OCI-LY7 (cell line): ENCODE results near the gene KRTAP1-1. TPM values are rescaled to one million over a fixed set of nuclear protein-coding genes. Genes with fewer than 3 reads are reported as not detected.
"Not testable (repeated sequence)": the region's sequence is repeated elsewhere in the genome, so short reads cannot be mapped to it uniquely, and the experiment has no call there.

Source experiments
- BruUV-seq: library from RNA; stranded (reverse); fragments of 400-500 nt; replicated peaks from 2 replicates; lab custom pipeline; 2021; lab: Mats Ljungman, UMichigan
- CTCF ChIA-PET: fragments of 300-600 bp; sonication (Branson Sonifier 250); formaldehyde crosslinking; loops from one replicate; lab custom pipeline; 2022; ENCODE audit warnings: antibody characterized with exemption; ENCODE audit not compliant: unreplicated experiment; lab: Charles Lee
- POLR2A ChIA-PET: fragments of 300-600 bp; sonication (Branson Sonifier 250); formaldehyde crosslinking; loops from one replicate; lab custom pipeline; 2022; ENCODE audit warnings: antibody characterized with exemption; lab: Charles Lee
- DNase-seq: peaks from one replicate; pipeline ENCODE4 v3.0.0-alpha.2; 2015; ENCODE audit warnings: low spot score
- H2AFZ ChIP-seq: fragments of 200-600 bp; sonication (generic), shearing (Covaris generic); 2 replicates; pipeline ENCODE4 v1.6.1; 2014; ENCODE audit warnings: mild to moderate bottlenecking, antibody characterized with exemption, low read length, moderate library complexity
- H3K27ac ChIP-seq: fragments of 200-600 bp; sonication (generic); 2 replicates; pipeline ENCODE4 v1.5.1; 2014; ENCODE audit warnings: mixed run types, low read depth, mild to moderate bottlenecking, moderate library complexity, low read length, inconsistent platforms; ENCODE audit not compliant: poor library complexity, severe bottlenecking
- H3K36me3 ChIP-seq: fragments of 200-600 bp; sonication (generic); 2 replicates; pipeline ENCODE4 v1.6.1; 2014; ENCODE audit warnings: mild to moderate bottlenecking, antibody characterized with exemption, low read length, moderate library complexity, mixed read lengths; ENCODE audit not compliant: insufficient read depth
- H3K4me1 ChIP-seq: fragments of 200-600 bp; sonication (generic); 2 replicates; pipeline ENCODE4 v1.5.1; 2014; ENCODE audit warnings: mild to moderate bottlenecking, low read length; ENCODE audit not compliant: insufficient read depth, poor library complexity, severe bottlenecking
- H3K4me2 ChIP-seq: fragments of 200-600 bp; sonication (generic); 2 replicates; pipeline ENCODE4 v1.6.1; 2014; ENCODE audit warnings: mild to moderate bottlenecking, low read length
- H3K4me3 ChIP-seq: fragments of 200-600 bp; sonication (generic); 2 replicates; pipeline ENCODE4 v1.5.1; 2014; ENCODE audit warnings: mild to moderate bottlenecking, low read depth, low read length; ENCODE audit not compliant: poor library complexity, severe bottlenecking
- H3K79me2 ChIP-seq: fragments of 200-600 bp; sonication (generic); 2 replicates; pipeline ENCODE4 v1.6.1; 2016; ENCODE audit warnings: low read depth, mild to moderate bottlenecking, low read length, moderate library complexity, mixed read lengths; ENCODE audit not compliant: insufficient read depth
- H3K9me2 ChIP-seq: fragments of 200-600 bp; sonication (generic); 2 replicates; pipeline ENCODE4 v1.6.1; 2016; ENCODE audit warnings: mild to moderate bottlenecking, low read length, mixed read lengths; ENCODE audit not compliant: insufficient read depth
- H3K9me3 ChIP-seq: fragments of 200-600 bp; sonication (generic); 2 replicates; pipeline ENCODE4 v1.6.1; 2014; ENCODE audit warnings: mild to moderate bottlenecking, mixed run types, low read length, mixed read lengths
- H4K20me1 ChIP-seq: fragments of 200-600 bp; sonication (generic); 2 replicates; pipeline ENCODE4 v1.6.1; 2014; ENCODE audit warnings: mild to moderate bottlenecking, antibody characterized with exemption, low read length, moderate library complexity, mixed read lengths; ENCODE audit not compliant: insufficient read depth
- EZH2phosphoT487 ChIP-seq: fragments of 200-600 bp; sonication (generic); IDR thresholded peaks from 2 replicates; pipeline ENCODE4 v1.6.1; 2018; ENCODE audit warnings: low read depth, borderline replicate concordance, mild to moderate bottlenecking, mixed run types, antibody characterized with exemption, low read length, moderate library complexity, mixed read lengths
- intact Hi-C: fragments of 100-400 bp; cut with micrococcal nuclease; formaldehyde crosslinking; loops from one replicate; pipeline ENCODE4 v1.10.0; 2022; ENCODE audit not compliant: unreplicated experiment
- total RNA-seq, 2 experiments: library from RNA; depleted of rRNA in 1 of 2; stranded (reverse); fragments of >200 nt in 1 of 2; shearing (Covaris generic) in 1 of 2; gene quantifications; 2 replicates each; pipeline ENCODE4 v1.2.3, GENCODE V29; 2014 to 2022
- TF ChIP-seq, protein P1 (sequence below): fragments of 200-600 bp; sonication (generic); conservative IDR thresholded peaks from 2 replicates; pipeline ENCODE4 v1.5.1; 2014; ENCODE audit warnings: mild to moderate bottlenecking, antibody characterized with exemption, low read length, moderate library complexity, mixed read lengths

KRTAP1-1 gene
- total RNA-seq, 2 experiments from 2014 or later, result not detected

- TF ChIP-seq, protein P1, sequence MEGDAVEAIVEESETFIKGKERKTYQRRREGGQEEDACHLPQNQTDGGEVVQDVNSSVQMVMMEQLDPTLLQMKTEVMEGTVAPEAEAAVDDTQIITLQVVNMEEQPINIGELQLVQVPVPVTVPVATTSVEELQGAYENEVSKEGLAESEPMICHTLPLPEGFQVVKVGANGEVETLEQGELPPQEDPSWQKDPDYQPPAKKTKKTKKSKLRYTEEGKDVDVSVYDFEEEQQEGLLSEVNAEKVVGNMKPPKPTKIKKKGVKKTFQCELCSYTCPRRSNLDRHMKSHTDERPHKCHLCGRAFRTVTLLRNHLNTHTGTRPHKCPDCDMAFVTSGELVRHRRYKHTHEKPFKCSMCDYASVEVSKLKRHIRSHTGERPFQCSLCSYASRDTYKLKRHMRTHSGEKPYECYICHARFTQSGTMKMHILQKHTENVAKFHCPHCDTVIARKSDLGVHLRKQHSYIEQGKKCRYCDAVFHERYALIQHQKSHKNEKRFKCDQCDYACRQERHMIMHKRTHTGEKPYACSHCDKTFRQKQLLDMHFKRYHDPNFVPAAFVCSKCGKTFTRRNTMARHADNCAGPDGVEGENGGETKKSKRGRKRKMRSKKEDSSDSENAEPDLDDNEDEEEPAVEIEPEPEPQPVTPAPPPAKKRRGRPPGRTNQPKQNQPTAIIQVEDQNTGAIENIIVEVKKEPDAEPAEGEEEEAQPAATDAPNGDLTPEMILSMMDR, result no peak
- TF ChIP-seq EZH2phosphoT487, result no peak
- Histone ChIP-seq H3K36me3 (no peaks in the 10 kb centered on the region), H3K4me2 (no peak overlapping the region), H3K79me2 (no peaks in the 10 kb centered on the region), H3K27ac (no peak overlapping the region), H3K4me3 (no peak overlapping the region), H3K9me2 (no peaks in the 10 kb centered on the region), H3K4me1 (no peaks in the 10 kb centered on the region), H4K20me1 (no peaks in the 10 kb centered on the region), H2AFZ (no peak overlapping the region), H3K9me3 (no peaks in the 10 kb centered on the region)
- BruUV-seq, result no TSS peak
- ChIA-PET POLR2A (no interaction called here), CTCF (no interaction called here)
- DNase-seq, result no peak
- intact Hi-C loops, result no loop called here
Observed at GRCh38 chr17:41063449-41063848, 22.2 kb upstream of the KRTAP1-1 start.

GRCh38 chr17:41061964-41062363, 20.7 kb upstream of the KRTAP1-1 start:
- Histone ChIP-seq H2AFZ (no peak overlapping the region), H3K4me1 (no peaks in the 10 kb centered on the region), H3K9me2 (no peaks in the 10 kb centered on the region), H3K4me3 (no peak overlapping the region), H3K4me2 (no peak overlapping the region), H3K9me3 (no peaks in the 10 kb centered on the region), H3K27ac (no peak overlapping the region), H3K79me2 (no peaks in the 10 kb centered on the region), H3K36me3 (no peaks in the 10 kb centered on the region), H4K20me1 (no peaks in the 10 kb centered on the region)
- intact Hi-C loops, result no loop called here
- CTCF ChIA-PET, result interaction anchor here (0.6 kb wide), 1 partner anchor 116 kb away, joined by 3 read pairs; the partner anchor contains the start of gene KRTAP4-2
- BruUV-seq, result no TSS peak
- no peak for DNase-seq
- POLR2A ChIA-PET, result no interaction called here
- TF ChIP-seq EZH2phosphoT487, result no peak
- TF ChIP-seq, protein P1, result no peak

DNA sequence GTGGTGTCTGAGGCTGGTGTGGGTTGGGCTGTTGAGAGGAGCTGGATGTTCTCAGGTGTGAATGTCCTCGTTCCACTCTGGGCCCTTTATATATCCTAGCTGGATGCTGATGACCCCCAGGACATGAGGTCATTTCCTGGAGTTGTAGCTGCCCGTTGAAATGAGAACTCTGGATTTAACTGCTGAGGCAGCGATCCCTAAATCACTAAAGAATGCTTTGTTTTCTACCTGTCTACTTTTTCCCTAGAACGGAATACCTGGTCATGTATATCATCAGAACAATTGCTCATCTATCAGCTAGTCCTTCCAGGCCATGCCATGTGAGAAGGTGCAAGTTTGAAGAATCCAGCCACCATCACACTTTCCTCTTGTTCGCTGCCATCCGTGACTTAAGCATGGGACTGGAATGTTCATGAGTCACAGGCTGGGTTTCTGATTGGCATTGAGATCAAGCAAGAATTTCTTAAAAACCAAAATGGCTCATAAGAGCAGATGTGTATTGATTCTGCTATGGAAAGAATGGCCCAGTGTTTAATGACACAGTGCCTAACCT, 18.9 kb upstream of the KRTAP1-1 start, which contains the start of gene KRTAP2-3:
KRTAP2-3 (minus strand) TSS at position 63 of the 553 bp plus-strand sequence. CDS start 64 bp downstream, outside the sequence.
- ChIA-PET POLR2A (no interaction called here), CTCF (no interaction called here)
- intact Hi-C loops, result no loop called here
- Histone ChIP-seq H3K4me2 (no peak within 1 kb of the TSS), H3K9me3 (no peaks in the 10 kb centered on the region), H3K9me2 (no peaks in the 10 kb centered on the region), H3K36me3 (no peaks in the 10 kb centered on the region), H3K27ac (no peak within 1 kb of the TSS), H3K4me1 (no peaks in the 10 kb centered on the region), H3K79me2 (no peaks in the 10 kb centered on the region), H3K4me3 (no peak within 1 kb of the TSS), H2AFZ (no peak within 1 kb of the TSS), H4K20me1 (no peaks in the 10 kb centered on the region)
- TF ChIP-seq, protein P1, result no peak
- TF ChIP-seq EZH2phosphoT487, result no peak
- no peak for DNase-seq
- BruUV-seq, result no TSS peak

DNA sequence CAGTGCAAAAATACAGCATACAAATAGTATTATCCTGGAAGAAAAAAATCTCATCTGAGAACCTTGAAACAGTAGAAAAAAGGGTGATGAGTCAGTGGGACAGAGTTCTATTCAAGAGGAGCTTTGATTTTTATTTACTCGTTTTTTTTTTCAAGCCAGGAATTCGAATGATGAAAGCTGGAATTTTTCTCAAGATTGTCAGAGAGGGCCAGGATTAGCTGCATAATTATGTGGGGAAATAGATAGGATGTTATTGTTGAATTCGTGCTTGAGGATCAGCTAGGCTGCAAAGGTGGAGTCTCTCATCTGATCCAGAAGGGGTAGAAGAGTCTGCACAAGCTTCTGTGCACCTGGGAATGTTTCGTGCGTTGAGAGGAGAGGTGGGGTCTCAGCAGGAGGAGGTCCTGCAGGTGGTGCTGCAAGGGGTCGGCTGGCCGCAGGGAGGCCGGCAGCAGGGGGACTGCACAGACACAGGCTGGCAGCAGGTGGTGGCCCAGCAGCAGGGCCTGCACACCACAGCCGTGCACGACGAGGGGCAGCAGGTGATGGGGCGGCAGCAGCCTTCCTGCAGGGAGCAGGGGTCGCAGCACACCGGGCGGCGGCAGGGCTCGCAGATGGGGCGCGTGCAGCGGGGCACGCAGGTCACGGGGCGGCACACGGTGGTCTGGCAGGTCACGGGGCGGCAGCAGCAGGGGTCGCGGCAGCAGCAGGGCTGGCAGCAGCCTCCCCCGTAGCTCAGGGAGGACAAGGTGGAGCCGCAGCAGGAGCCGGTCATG, 18.2 kb upstream of the KRTAP1-1 start:
- H3K4me2 ChIP-seq, H2AFZ ChIP-seq, CTCF ChIA-PET, intact Hi-C loops, H3K9me3 ChIP-seq, DNase-seq, H3K4me3 ChIP-seq, H3K79me2 ChIP-seq, H3K36me3 ChIP-seq, H4K20me1 ChIP-seq, BruUV-seq, H3K4me1 ChIP-seq, H3K27ac ChIP-seq, H3K9me2 ChIP-seq: not testable (repeated sequence)
- POLR2A ChIA-PET, result interaction anchor here (0.6 to 0.7 kb wide), 2 partner anchors 16 to 283 kb away, joined by 3 to 4 read pairs; no protein-coding TSS in a partner anchor
